Activated naive CD4-positive, alpha-beta T cell treated with anti-CD3 and anti-CD28 coated beads, Interleukin-2, amount 50 U/mL, for 24 hours (primary cell): ENCODE results near the gene PRAC1.

ENCODE experiments used
- H3K27ac Mint-ChIP-seq: one replicate; pipeline ENCODE4 v1.8.0; 2021; ENCODE audit warnings: mild to moderate bottlenecking, mixed read lengths
- H3K27me3 Mint-ChIP-seq: one replicate; pipeline ENCODE4 v1.8.0; 2021; ENCODE audit warnings: mixed read lengths
- H3K36me3 Mint-ChIP-seq: one replicate; pipeline ENCODE4 v1.8.0; 2021; ENCODE audit warnings: mixed read lengths
- H3K4me1 Mint-ChIP-seq: one replicate; pipeline ENCODE4 v1.8.0; 2021; ENCODE audit warnings: mixed read lengths
- H3K4me3 Mint-ChIP-seq: one replicate; pipeline ENCODE4 v1.8.0; 2021; ENCODE audit warnings: mild to moderate bottlenecking, mixed read lengths
- H3K9me3 Mint-ChIP-seq: one replicate; pipeline ENCODE4 v1.8.0; 2021; ENCODE audit warnings: mixed read lengths

Gene PRAC1

GRCh38 chr17:48701864-48702532 is 20.3 kb downstream of the PRAC1 start:
- Mint-ChIP-seq H3K36me3 (peaks cover 3% of the 10 kb centered on the region), H3K27me3 (peaks cover 37% of the 10 kb centered on the region), H3K27ac (no peak overlapping the region), H3K4me3 (no peak overlapping the region), H3K4me1 (no peaks in the 10 kb centered on the region), H3K9me3 (no peaks in the 10 kb centered on the region)

GRCh38 chr17:48693178-48693577 is 29.1 kb downstream of the PRAC1 start:
- peaks cover 35% of the 10 kb centered on the region for H3K27me3 Mint-ChIP-seq
- no peaks in the 10 kb centered on the region for H3K9me3 Mint-ChIP-seq
- H3K4me1 Mint-ChIP-seq: no peaks in the 10 kb centered on the region
- H3K36me3 Mint-ChIP-seq: peaks cover 1% of the 10 kb centered on the region
- no peak overlapping the region for H3K27ac Mint-ChIP-seq
- no peak overlapping the region for H3K4me3 Mint-ChIP-seq

- Mint-ChIP-seq H3K27me3 (peaks cover 27% of the 10 kb centered on the region), H3K27ac (no peak overlapping the region), H3K4me1 (no peaks in the 10 kb centered on the region), H3K4me3 (no peak overlapping the region), H3K9me3 (no peaks in the 10 kb centered on the region), H3K36me3 (peaks cover 1% of the 10 kb centered on the region)
Measured at GRCh38 chr17:48692049-48692448, 30.3 kb downstream of the PRAC1 start.

- H3K36me3 Mint-ChIP-seq: peaks cover 1% of the 10 kb centered on the region
- no peaks in the 10 kb centered on the region for H3K4me1 Mint-ChIP-seq
- H3K27ac Mint-ChIP-seq: no peak overlapping the region
- no peak overlapping the region for H3K4me3 Mint-ChIP-seq
- H3K9me3 Mint-ChIP-seq: no peaks in the 10 kb centered on the region
- H3K27me3 Mint-ChIP-seq: peaks cover 17% of the 10 kb centered on the region
Measured at GRCh38 chr17:48690655-48691054, 31.7 kb downstream of the PRAC1 start.

- no peaks in the 10 kb centered on the region for H3K36me3 Mint-ChIP-seq
- H3K9me3 Mint-ChIP-seq: no peaks in the 10 kb centered on the region
- no peak overlapping the region for H3K4me3 Mint-ChIP-seq
- no peaks in the 10 kb centered on the region for H3K4me1 Mint-ChIP-seq
- peaks cover 7% of the 10 kb centered on the region for H3K27me3 Mint-ChIP-seq
- no peak overlapping the region for H3K27ac Mint-ChIP-seq
Measured at GRCh38 chr17:48681609-48682008, 40.7 kb downstream of the PRAC1 start.

- peaks cover 7% of the 10 kb centered on the region for H3K27me3 Mint-ChIP-seq
- H3K4me1 Mint-ChIP-seq: no peaks in the 10 kb centered on the region
- no peak overlapping the region for H3K27ac Mint-ChIP-seq
- no peaks in the 10 kb centered on the region for H3K9me3 Mint-ChIP-seq
- no peaks in the 10 kb centered on the region for H3K36me3 Mint-ChIP-seq
- H3K4me3 Mint-ChIP-seq: no peak overlapping the region
Measured at GRCh38 chr17:48679385-48680096, 42.8 kb downstream of the PRAC1 start.

GRCh38 chr17:48678141-48678971 is 44.0 kb downstream of the PRAC1 start:
- no peaks in the 10 kb centered on the region for H3K9me3 Mint-ChIP-seq
- no peaks in the 10 kb centered on the region for H3K36me3 Mint-ChIP-seq
- H3K27me3 Mint-ChIP-seq: peaks cover 9% of the 10 kb centered on the region
- H3K27ac Mint-ChIP-seq: no peak overlapping the region
- peak overlapping the region; percentile 53 for H3K4me3 Mint-ChIP-seq
- no peaks in the 10 kb centered on the region for H3K4me1 Mint-ChIP-seq

GRCh38 chr17:48676963-48677558 is 45.3 kb downstream of the PRAC1 start:
- no peaks in the 10 kb centered on the region for H3K36me3 Mint-ChIP-seq
- no peaks in the 10 kb centered on the region for H3K4me1 Mint-ChIP-seq
- H3K27me3 Mint-ChIP-seq: peaks cover 13% of the 10 kb centered on the region
- H3K9me3 Mint-ChIP-seq: no peaks in the 10 kb centered on the region
- H3K4me3 Mint-ChIP-seq: no peak overlapping the region
- no peak overlapping the region for H3K27ac Mint-ChIP-seq

GRCh38 chr17:48672340-48672739 is 50.0 kb downstream of the PRAC1 start:
- H3K36me3 Mint-ChIP-seq: no peaks in the 10 kb centered on the region
- no peak overlapping the region for H3K27ac Mint-ChIP-seq
- H3K27me3 Mint-ChIP-seq: peaks cover 16% of the 10 kb centered on the region
- peaks cover 5% of the 10 kb centered on the region for H3K4me1 Mint-ChIP-seq
- no peaks in the 10 kb centered on the region for H3K9me3 Mint-ChIP-seq
- H3K4me3 Mint-ChIP-seq: no peak overlapping the region
